Measurements from ENCODE around the gene WIPI1.
"Not testable (repeated sequence)": the region's sequence is repeated elsewhere in the genome, so short reads cannot be mapped to it uniquely, and the experiment has no call there.

Gene WIPI1

DNA sequence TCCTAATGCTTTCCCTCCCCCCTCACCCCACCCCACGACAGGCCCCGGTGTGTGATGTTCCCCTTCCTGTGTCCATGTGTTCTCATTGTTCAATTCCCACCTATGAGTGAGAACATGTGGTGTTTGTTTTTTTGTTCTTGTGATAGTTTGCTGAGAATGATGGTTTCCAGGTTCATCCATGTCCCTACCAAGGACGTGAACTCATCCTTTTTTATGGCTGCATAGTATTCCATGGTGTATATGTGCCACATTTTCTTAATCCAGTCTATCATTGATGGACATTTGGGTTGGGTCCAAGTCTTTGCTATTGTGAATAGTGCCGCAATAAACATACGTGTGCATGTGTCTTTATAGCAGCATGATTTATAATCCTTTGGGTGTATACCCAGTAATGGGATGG, 53.5 kb downstream of the WIPI1 start:
- DNase-seq, result not testable (repeated sequence)

DNA sequence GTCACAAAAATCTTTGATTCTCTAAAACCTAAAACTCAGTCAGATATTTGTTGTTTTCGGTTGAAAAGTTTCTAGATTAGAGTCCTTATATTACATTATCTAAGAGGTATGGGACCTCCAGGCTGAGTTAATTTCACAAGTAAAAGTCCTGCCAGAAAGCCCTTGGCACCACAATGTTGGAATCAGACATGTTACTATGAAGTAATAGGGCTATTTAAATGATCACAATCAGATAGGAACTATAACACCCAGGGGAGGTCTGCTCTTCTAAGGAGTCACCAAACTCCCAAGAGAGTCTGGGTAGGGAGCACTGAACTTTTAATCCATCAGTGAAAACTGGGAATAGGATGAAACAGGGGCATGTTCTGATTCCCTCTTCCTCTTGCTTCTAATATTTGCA, 54.2 kb downstream of the WIPI1 start:
- DNase-seq, result no peak

DNA sequence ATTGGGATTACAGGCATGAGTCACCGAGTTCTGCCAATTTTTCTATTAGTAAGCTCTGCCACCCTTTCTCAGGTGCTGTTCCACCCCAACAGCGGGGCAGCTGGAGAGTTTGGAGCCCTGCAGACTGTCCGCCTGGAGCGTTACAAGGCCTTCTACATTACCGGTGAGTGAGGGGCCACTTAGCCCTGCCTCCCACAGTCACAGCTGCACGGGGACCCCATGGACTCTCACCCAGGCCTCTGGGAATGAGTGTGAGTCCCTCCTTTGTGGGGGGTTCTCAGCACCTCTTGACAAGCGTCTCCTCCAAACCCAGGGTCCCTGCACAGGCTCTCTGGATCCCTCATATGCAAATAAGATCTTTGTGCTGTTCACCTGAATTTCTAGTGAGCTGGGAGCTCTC, 56.0 kb downstream of the WIPI1 start:
- no peak for DNase-seq

DNA sequence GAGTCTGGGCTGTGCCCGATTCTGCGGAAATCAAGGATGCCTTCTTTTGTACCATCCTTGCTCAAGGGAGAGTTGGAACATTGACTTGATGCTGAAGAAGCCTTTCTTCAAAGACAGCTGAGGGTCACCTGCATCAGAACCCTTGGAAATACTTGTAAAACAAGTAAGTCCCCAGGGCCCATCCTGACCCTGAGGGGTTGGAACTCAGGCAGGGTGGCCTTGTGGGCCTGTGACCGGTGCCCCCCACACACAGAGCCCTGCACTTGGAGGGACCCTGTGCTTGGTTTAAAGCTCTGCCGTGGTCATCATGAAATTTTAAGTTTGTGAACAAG, 56.9 kb downstream of the WIPI1 start:
- no peak for DNase-seq

DNA sequence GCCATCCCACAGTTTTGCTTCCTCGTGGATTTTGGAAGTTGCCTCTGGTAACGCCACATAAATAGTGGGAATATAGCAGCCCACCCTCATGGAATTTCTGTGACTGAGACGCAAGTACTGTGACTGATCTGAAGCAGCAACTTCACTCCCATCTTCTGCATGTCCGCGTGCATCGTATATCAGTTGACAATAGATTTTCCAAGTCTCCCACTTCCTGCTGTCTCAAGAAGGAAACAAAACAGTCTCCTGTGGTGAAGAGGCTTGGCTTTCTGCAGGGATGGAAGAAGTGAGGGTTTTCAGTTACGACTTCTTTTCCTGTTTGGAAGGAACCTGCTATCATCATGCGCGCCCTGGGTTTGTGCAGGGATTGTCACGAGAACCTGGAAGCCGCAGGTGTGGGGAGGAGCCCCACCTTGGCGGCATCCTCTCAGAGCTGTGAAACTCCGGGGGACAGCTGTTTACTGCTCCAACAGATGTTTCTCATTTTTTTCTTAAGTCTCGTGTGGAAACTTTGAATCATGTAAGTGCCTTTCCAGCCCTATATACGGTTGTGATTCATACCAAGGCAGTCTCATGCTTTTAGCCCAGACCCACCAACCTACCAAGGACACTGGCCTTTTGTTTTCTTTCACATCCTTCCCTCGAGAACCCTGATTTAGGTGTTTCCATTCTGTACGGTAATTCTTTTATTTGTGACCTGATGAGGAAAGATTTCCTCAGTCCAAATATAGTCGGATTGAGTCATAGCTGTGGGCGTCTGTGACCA, 57.5 kb downstream of the WIPI1 start:
- DNase-seq, result peak; percentile 52 to 65

DNA sequence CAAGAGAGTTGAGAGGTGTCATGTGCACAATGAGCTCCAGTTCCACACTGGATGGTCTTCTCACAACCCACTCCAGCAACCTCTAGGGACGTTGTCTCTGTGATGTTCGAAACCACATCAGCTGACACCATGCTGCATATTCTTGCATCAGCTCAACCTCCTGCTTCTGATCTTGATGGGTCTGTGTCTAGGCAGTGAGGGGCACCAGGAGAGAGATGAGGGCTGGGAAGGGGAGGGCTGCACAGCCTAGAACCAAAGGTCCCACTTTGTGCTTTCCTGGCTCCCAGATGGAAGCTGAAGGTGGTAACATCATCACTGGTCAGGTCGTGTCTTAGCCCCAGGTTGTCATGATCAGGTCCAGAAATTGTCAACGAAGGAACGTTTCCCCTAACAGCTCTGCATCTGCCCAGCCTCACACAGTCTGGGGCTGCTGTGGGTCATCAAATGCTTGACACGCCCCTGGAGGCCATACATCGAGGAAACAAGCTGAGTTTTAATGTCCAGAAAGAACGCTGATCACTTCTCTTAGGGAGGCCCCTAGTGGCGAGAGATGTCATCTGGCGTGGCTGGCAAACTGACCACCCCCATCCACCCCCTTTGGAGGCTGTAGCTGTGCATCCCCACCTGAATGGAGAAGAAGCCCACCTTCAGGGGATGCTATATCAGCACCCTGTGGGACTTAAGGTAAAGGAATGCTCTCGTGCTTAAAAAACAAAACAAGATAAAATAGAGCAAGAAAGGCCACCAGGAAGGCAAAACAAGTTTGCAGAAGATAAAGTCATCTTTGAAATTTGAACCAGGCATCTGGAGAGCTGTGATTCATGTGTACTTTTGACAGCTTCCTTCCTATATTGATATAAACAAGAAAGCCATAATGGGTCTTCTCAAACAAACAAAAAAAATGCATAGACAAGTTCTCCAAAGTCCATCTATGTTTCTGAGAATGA, 58.3 kb downstream of the WIPI1 start:
- DNase-seq, result peak; percentile 34 to 43

DNA sequence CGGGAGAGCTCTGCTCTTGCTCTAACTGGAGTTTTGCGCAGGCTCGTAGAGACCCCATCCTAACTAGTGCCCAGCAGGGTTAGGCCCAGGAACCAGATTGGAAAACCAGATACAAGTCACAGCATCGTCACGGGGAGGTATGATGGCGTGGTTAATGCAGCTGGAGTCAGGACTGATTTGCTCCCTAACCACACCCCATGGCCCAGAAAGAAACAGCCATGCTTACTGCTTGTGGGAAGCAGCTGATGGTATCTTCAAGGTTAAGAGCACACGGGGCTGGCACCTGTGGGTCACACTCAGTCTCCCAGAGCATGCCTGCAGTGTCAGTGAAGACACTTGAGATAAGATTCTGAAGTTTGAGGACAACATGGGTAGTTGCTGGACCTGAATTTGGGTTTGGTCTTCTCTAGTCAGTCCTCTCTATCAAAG, 60.2 kb downstream of the WIPI1 start:
- no peak for DNase-seq

DNA sequence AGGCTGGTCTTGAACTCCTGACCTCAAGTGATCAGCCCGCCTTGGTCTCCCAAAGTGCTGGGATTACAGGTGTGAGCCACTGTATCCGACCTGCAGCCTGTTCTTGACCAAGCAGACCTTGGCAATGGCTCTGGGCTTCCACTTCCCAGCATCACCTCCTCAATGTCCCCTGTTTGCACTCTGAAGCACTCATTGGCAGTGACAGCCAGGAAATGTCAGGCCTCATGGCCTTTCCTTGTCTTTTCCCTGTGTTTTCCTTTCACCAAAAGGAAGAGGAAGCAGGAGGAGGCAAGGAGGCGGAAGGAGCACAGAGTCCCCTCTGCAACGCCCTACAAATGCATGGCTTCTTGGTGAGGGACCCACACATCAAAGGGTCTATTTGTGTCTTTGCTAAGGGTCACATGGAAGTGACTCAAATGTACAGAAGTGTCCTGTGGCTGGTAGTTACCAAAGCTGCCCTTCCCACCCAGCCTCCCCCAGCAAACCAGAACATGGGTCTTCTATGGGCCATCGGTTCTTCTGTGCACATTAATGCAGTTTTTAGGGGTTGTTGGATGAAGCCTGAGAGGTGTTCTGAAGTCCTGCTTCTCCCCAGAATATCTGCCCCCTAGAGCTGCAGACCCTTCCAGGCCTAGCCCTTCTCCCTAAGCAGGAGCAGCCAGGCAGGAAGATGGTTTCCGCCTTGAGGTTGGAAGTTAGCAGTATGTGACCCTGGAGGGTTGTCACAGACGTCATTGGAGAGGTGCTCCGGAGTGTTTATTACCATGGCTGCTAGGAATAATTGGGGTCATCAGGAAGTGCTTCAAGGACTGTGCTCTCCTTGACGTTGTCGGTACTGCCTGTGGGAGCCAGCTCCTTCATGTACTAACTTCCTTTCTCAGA, 60.8 kb downstream of the WIPI1 start:
- DNase-seq, result no peak

DNA sequence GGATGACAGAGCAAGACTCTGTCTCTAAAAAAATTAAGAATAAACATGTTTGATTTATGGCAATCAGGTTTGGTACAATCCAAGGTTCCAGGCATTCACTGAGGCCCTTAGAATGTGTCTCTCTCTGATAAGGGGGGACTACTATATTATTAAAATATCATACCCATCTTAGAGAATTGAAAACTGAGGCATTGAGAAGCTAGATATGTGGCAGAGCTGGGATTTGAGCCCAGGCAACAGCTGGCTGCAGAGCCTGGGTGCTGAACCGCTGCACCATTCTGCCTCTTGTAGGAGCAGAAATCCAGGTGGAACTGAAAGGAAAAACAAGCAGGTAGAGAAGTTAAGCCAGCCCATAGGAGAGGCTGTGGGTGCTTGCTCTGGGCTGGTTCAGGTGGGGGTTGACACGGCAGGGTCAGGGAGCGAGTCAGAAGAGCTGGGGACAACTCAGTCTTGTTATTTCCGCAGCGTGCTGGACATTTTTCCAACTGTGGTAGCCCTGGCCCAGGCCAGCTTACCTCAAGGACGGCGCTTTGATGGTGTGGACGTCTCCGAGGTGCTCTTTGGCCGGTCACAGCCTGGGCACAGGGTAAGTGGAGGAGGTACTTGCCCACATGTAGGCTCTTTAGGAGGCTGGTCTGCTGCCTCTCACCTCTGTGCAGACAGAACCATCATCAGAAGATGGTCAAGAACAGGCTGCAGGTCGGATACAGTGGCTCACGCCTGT, 62.5 kb downstream of the WIPI1 start:
- no peak for DNase-seq

DNA sequence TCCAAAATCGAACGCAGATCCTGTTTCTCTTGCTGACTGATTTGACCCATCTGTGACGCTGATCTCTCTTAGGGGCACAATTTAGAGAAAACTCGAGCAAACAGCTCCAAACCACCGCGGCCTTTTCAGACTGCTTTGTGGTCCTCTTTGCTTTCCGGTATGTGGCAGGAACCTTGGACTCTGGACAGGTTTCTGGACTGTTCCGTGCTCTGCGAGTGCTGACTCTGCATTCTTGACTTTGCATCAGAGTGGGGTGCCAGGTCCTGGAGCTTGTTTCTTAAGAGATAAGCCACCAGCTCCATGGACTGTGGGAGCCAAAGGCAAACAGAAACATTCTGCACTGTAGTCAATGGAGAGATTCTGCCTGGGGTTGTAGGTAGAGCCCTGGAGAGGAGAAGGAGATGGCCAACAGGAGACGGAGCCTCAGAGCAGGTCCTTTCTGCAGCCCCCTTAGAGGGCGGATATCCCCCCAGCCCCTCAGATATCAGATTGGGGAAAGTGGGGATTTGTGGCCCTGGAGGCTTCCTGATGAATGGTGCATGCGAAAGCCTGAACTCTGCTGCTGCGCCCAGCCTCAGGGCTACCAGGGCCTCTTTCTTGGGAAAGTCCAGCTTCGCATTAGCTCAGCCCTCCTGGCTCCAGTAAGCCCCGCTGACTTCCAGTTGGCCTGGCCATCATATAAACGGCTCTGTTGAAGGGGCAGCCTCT, 65.6 kb downstream of the WIPI1 start:
- DNase-seq, result no peak

DNA sequence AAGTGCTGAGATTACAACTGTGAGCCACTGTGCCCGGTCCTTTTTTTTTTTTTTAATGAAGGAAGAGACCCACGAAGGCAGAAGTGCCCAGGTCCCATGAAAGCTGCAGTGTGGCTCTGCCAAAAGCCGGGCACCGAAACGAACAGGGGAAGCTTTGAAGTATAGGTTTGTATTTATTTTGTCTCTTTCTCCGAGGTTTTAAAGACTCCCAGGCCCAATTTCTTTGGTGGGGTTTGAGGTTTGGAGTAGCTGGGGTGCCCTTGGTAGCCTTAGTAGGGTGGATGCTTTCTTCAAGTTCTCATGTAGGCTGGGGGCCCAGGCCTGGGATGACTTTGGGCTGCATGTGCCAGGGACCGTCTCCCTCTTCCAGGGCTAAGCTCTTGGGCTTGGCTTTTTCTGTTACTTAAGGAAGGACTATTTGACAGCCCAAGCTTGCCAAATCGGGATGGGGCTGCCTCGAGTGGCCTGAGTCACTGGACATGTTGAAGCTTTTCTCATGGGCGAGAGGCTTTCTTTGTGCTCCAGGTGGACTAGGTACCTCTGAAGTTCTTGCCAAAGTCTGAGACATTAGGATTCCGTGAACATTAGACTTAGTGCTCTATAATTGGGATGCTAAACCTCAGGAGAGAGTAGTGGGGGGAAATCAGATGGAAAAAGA, 66.3 kb downstream of the WIPI1 start:
- no peak for DNase-seq

DNA sequence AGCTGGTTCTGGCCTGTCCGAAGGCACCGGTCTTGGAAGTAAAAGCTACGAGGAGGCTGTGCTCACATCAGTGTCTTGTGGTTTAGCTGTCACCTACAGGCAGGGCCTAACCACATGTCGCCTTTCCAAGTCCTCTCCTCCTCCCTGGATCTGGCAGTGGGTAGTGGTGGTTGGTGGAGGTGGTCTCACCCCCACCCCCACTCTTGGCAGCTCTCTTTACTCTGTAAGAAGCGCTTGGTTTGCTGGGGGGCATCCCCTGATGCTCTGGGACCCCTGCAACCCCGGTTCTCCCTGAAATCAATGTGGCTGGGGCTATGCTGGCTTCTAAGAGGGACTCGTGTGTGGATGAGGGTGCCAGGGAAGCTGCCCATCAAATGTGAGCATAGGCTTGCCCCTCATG, 68.3 kb downstream of the WIPI1 start:
- DNase-seq, result no peak

DNA sequence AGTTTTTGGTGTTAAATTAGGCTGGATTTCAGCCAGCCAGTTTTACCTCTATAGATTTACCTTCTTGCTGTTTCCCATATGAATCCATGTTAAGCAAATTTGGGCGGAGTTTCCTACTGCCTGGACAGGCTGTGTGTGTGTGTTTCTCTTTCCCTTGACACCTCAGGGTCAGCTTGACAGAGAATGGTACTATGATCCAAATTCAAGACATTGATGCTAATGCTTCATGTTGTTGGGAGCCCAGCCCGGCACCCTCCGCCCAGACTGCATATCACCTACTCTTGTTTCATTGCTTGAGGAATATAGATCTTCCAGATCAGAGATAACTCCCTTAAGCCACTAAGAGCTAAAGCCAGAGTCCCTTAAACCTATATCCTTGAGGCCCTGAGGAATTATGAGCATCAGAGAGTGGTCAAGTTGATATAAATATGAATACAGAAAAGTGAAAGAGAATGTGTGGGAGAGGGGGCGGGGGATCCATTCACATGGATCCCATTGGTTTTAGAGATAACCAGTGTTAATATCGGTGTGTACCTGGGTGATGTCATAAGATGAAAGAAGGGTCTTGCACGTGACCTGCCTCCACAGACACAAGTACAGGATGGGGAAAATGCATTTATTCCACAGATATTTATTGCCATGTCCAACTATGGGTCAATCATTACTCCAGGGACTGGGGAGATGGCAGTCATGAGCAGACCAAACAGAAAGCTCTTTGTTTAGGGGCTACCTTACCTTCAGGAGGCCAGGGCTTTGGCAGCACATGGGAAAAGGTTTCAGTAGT, 69.7 kb downstream of the WIPI1 start:
- no peak for DNase-seq

DNA sequence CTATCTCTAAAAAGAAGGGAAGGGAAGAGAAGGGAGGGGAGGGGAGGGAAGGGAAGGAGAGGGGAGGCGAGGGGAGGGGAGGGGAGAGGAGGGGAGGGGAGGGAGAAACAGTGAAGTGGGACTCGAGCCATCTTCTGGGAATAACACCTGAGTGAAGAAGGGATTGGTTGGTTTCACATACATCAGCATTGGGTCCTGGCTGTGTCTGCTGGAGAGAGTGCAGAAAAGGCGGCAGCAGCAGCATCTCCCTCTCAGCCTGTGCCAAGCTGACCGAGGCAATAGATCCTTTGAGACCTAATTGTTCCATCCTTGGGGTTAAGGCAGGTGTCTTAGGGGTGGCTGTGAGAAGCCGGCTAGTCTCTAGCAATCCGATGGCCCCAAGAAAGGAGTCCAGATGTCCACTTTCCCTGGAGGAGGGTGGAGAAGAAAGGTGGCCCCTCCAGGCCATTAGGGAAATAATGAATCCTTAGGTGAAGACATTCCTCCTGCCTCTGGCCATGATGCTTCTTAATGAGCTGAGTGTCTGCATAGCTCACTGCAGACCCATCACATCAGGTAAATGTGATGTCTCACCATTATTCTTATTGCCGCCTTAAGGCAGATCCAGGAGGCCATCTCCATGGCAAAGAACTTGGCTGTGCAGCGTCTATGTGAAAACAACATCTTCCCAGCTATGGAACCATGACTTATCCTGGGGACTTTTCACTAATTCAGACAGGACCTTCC, 71.6 kb downstream of the WIPI1 start:
- DNase-seq, result no peak

DNA sequence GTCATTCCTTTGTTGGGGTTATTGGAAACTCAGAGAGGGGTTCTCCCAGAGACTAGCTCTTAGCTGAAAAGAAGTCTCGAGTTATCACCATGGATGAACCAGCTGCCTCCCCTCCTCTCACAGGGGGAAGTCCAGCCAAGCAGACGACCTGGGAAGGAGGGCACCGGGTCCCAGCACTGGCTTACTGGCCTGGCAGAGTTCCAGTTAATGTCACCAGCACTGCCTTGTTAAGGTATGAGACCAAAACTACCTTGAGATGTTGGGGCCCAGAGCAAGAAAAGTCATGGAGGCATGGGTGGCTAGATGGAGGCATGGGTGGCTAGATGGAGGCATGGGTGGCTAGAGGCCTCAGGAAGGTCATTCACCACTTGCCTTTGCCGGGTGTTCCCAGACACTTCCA, 72.4 kb downstream of the WIPI1 start:
- DNase-seq, result no peak

DNA sequence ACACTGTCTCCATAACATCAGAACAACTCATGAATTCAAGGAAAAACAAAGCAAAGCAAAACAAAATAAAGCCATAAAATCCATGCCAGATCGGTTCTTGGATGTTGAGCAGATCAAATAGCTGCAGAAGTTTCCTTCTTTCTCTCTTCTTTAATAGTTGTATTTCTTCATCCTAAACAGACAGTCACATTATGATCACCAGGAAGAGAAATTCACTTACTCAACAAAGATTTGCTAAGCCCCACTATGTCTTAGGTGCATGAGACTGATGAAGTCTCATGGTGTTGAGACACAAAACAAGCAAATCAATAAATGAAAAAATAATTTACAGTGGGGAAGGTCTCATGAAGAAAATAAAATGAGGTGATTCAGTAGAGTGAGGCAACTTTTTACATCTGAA, 72.8 kb downstream of the WIPI1 start:
- no peak for DNase-seq

DNA sequence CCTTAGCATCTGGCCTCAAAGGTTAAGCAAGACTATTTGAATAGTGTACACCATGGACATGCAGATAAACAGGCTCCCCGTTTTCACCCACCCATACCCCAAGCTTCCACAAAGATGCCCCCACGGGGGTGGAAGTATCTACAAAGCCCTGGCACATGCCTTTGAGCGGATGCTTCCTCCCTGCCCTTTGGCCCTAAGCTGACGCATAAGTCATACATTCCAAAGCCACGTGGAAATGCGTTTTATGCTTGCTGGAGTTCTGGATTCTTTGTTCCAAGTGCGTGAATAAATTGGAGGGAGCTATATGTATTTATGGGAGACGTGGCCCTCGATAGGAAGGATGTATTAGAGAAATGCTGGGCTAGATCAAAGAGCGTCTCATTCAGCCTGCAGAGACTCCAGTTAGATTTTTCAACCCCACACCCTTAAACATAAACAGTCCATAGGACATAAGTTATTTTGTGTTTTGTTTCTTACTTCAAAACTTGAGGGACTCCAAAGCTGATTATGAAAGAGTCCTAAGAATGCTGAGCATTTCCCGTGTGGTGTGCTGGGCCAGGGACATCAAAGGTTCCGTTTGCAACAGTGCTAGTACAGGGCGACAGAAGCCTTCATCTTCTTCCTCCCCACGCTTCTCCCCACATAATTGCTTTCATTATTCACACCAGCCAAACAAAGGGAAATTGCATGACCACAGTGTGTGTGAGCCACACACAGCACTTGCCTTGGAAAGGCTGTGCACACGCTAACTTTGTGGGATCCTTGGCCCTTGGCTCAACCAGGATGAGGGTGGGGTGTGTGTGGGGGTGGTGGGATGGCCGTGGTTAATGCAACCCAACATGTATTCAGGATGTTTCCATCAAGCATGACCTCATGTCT, 73.6 kb downstream of the WIPI1 start:
- peak in 1 of 2 experiments; percentile 31 for DNase-seq

DNA sequence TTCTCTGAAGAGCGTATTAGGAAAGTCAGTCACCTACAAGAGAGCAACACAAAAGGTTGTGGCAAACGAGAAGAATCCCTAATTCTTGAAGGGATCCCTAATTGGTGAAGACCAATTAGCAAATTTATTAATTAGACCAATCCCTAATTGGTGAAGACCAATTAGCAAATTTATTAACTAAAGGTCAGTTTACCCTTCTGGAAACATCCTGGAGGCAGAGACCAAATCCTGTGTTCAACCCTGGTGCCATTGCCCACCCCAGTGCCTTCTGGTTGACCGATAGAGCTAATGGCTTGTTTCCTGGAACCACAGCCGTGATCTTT, 74.2 kb downstream of the WIPI1 start:
- no peak for DNase-seq

DNA sequence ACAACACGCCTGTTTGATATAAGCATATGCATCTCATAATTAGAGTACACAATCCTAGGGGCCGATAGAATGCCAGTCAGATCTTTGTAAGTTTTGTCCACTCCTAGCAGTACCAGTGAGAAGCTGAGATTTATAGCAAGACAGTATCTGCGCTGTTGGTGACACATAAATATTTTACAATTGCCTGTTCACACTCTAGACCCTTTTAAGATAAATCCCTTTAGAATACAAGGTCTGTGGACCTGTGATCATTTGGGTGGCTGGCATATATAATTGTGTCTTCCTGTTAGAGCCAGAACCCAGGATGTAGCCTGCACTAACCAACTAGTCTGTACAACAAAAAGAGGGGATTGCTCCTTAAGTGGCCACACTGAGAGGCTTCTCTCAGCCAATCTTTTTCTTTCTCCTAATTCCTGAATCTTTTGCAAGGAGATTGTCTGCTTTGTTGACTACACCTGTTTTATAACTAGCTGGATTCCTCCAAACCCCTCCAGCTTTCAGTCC, 74.7 kb downstream of the WIPI1 start:
- no peak for DNase-seq

Measured in activated CD4-positive, alpha-beta T cell treated with anti-CD3 and anti-CD28 coated beads, Interleukin-2, amount 50 U/mL, for 48 hours (primary cell).